Fibroblast of lung (primary cell): ENCODE data around the gene TNS3.

Experiments used
- EZH2 ChIP-seq: IDR thresholded peaks from 2 replicates; pipeline ENCODE4 v1.5.1; 2012; ENCODE audit warnings: low read length, control low read depth, mild to moderate bottlenecking; ENCODE audit errors: missing control alignments
- TF ChIP-seq, protein P1 (sequence below), 2 donors: IDR thresholded peaks in 1 of 2; conservative IDR thresholded peaks in 1 of 2; 1 replicate in 1 of 2; 2 replicates in 1 of 2; pipeline ENCODE4 v1.5.1; 2011 to 2012; ENCODE audit warnings: low read length in 2 of 2, control low read depth in 1 of 2, inconsistent platforms in 1 of 2, low read depth in 1 of 2, mild to moderate bottlenecking in 1 of 2

DNA sequence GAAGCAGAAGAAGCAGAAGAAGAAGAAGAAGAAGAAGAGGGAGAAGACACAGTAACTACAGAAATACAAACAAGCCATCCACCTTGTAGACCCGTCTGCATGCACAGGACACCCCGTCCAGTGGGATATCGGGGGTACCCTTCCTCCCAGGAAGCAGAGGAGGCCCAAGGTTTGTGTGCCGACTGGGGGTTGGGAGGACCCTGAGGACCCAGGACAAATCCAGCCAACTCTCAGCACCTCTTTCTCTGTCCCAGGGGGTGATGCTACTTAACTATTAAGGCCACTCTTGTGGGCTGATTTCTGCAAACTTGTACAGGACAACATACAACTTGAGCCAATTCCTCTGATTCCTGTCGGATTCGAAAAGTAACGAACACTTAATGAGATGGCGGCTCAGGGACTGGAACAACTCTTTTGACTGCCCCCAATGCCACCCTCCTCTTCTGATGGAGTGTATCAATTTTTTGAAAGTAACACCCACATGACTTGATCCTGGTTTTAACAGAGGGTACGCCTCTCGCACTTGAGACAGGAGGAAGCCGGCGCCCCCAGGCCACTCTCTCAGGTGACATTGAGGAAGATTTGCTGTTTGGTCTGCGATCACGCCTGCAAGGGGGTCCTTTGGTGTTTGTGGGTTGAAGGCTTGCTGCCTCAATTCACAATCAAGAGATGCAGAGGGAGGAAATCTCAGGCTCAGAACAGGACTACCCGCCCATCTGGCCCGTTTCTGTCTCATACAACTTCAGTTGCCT is 192.6 kb downstream of the TNS3 start:
- TF ChIP-seq, protein P1, sequence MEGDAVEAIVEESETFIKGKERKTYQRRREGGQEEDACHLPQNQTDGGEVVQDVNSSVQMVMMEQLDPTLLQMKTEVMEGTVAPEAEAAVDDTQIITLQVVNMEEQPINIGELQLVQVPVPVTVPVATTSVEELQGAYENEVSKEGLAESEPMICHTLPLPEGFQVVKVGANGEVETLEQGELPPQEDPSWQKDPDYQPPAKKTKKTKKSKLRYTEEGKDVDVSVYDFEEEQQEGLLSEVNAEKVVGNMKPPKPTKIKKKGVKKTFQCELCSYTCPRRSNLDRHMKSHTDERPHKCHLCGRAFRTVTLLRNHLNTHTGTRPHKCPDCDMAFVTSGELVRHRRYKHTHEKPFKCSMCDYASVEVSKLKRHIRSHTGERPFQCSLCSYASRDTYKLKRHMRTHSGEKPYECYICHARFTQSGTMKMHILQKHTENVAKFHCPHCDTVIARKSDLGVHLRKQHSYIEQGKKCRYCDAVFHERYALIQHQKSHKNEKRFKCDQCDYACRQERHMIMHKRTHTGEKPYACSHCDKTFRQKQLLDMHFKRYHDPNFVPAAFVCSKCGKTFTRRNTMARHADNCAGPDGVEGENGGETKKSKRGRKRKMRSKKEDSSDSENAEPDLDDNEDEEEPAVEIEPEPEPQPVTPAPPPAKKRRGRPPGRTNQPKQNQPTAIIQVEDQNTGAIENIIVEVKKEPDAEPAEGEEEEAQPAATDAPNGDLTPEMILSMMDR (conservative IDR thresholded peaks at IDR 0.05 in 1 of 2, IDR thresholded peaks at IDR 0.05 in 1 of 2; ENCODE audit: low read depth in 1 of 2, low read length in 2 of 2), result no peak
- no peak for TF ChIP-seq EZH2
